NOMO-1 treated with dmso at 0.1 percent for 144 hours (cell line): ENCODE results near the gene RHBDL1.
A peak's percentile ranks its signal among the peaks of the same experiment; 100 is the strongest.

Experiments
- DNase-seq: peaks from one replicate; lab custom pipeline; 2025; ENCODE audit not compliant: unreplicated experiment; lab: John Stamatoyannopoulos, UW

Gene RHBDL1

DNA sequence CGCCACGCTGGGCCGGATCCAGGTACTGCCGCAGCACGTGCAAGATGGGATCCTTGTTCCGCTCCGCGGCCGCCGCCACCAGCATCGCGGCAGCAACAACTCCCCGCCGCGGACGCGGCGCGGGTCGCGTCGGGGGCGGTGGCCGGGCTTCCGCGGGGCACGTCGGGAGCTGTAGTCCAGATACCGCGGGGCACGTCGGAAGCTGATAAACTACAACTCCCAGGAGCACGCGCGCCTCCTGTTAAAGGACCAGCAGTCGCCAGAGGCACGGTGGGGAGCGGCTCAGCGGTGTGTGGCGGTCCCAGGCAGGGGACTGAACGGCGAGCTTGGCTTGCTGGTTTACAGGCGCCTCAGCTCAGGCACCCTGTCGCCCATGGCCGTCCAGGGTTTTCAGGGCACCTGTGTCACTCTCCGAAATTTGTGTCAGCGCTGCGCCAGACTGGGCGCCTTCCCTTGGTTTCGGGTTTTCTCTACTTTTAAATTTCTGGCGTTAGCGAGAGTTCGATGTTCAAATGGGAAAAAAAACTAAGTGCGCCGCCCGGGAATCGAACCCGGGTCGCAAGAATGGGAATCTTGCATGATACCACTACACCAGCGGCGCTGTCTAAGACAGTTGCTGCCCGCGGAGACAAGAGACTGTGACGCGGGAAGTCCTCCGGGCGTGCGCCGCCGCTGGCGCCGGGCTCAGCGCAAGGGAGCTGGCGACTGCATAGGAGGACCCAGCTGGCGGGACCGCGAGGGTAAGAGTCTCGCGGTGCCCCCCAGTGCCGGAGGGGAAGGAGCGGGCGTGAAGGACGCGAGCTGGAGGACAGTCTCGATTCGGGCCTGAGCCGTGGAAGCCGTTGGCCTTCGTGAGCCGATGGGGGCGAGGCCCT lies 39.0 kb upstream of the RHBDL1 start, which contains the start of gene METTL26:
TSS of gene METTL26 (minus strand) at position 100 of the 875 bp plus-strand sequence. CDS start at position 85, 15 bp downstream.
- peak; percentile 90 for DNase-seq

DNA sequence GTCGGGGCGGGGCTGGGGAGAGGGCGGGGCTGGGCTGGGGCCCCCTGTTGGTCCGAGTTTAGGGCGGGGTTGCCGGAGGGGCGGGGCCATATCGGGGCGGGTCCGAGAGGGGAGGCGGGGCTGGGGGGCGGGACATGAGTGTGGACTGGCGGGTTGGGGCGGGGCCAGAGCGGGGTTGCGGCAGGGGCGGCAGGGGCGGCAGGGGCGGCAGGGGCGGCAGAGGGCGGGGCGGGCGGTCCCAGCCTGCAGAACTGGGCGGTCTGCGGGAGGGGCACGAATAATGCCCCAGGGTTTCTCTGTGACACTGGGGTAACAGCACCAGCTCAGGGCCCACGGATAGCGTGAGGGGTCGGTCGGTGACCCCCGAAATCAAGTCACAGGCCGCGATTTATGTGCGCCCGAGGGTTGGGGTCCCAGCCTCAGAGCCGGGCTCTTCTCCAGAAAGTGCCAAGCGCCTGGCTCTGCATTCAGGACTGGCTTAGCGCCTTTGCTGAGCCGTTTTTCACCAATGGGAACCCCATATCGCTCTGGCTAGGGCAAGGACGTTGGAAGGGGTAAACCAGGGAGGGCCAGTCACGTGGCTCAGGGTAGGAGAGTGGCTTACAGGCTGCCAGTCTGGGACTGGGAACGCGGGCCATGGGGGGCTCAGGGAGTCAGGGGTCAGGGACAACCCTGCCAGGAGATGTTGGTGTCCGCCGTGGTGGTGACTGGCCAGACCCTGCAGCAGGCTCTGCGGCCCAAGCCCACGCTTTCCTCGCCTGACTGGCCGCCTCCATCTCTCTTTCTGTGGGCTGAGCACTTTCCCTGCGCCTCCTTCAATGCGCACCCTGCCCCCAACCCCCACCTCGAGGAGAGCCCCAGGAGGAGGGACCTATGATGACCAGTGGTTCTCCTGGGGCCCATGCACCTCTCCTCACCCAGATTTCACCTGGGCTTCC lies 38.1 kb upstream of the RHBDL1 start:
- DNase-seq = no peak

DNA sequence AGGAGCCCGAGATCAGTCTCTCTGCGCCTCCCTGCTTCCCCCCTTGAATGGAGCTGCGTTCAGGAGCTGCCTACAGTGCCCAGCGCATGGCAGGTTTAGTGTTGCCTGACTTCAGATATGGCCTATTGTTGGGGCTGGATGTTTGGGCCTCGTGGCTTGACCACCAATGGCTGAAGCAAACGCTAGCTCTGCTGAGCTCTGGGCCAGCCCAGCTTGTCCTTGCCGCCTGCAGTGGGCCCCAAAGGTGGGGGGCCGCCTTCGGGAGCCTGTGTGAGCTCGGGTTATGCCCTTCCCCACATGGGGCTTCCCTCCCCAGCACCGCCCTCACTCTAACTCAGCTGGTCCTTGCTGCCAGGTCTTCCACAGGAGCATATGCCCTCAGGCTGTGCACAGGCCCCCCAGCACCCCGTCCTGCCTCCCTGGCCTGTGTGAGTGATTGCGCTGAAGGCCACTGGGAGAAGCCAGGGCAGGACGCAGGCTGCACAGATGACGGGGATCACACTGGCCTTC lies 37.4 kb upstream of the RHBDL1 start:
- no peak for DNase-seq

GRCh38 chr16:638836-639235 lies 36.6 kb upstream of the RHBDL1 start:
- no peak for DNase-seq

DNA sequence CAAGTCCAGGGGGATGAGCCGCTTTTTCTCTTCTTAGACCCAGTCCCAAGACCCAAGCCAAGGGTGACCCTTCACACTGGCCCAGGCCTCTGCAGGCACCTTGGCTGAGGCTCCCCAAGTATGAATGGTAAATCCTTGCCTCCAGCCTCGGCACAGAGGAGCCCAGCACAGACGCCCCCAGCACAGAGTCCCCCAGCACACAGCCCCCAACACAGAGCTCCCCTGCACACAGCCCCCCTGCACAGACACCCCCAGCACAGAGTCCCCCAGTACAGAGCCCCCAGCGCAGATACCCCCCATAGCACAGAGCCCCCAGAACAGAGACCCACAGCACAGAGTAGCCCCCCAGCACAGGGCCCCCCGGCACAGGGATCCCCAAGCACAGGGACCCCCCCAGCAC lies 34.9 kb upstream of the RHBDL1 start:
- no peak for DNase-seq

DNA sequence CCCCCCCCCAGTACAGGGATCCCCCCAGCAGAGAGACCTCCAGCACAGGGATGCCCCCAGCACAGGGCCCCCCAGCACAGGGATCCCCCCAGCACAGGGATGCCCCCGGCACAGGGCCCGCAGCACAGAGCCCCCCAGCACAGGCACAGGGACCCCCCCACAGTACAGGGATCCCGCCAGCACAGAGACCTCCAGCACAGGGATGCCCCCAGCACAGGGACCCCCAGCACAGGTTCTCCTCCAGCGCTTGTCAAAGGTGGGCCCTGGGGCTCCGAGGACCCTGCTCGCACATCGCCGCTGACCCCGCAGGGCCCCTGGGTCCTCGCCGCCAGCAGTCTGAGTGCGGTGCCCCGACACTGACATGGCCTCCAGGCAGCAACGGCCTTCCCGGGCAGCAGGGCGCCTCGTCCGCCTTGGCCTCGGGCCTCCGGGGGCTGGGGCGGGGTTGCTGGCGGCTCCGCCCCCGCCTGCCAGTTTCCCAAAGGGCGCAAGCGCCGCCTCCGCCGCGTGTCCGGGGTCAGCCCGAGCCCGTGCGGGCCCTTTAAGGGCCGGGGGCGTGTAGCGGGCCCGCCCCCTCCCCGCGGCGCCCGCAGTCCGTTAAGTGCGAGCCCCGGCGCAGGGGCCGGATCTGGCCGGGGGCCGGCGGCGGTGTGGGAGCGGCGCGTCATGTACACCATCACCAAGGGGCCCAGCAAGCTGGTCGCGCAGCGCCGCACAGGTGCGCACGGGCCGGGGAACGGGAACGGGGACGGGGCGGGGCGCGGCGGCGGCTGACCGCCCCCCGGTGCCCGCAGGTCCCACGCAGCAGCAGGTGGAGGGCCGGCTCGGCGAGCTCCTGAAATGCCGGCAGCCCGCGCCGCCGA lies 33.9 kb upstream of the RHBDL1 start, which contains the start of gene MCRIP2:
TSS of gene MCRIP2 (plus strand) at position 503 of the 863 bp plus-strand sequence. CDS start at position 667, 164 bp downstream.
- DNase-seq = peak; percentile 67

DNA sequence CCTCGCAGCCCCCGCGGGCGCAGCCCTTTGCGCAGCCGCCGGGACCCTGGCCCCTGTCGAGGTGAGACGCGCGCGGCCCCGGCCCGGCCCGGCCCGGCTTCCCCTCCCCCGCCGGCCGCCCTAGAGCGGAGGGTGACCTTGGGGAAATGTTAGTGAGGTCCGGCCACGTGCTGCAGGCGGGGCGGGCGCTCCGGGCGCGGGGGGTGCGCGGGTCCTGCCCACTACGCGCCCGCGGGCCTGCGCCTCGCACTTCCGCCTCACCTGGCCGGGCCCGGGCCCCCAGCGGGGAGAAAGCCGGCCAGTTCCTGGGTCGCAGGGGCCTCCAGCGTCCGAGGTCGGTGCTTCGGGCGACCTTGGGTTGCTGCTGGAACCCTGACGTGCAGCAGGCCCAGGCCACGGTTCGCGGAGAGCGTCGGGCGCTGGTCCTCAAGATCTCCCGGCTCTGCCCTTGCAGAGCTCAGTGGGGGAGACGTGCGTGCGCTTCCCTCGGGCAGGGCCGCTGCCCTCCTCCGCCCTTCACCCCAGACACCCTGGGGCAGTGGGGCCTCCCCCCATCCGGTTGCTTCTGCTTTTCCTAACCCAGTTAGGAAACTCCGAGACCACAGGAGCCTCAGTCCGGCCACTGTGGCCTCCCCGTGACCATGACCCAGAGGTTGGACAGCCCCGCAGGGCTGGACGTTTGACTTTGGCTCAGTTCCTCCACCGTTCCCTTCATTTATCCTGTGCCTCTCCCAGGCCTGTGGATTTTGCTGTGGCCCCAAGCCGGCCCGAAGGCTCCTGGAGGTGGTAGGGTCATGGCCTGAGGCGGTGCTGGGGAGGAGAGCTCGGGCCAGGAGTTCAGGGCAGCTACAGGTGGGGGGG lies 33.1 kb upstream of the RHBDL1 start:
- peak; percentile 18 for DNase-seq

DNA sequence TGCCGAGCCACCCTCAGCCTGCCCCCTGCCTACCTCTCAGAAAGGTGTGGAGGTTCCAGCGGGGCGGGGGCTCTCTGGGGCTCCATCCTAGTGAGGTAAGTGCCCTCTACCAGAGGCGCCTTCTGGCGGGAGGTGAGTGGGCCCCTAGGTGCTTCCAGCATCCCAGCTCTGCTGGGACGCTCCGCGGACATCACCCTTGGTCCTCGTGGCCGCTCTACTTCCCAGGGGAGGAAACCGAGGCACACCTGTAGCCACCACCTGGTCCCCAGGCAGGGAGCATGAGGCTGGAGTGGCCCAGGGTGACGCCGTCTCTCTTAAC lies 32.5 kb upstream of the RHBDL1 start:
- DNase-seq = no peak

DNA sequence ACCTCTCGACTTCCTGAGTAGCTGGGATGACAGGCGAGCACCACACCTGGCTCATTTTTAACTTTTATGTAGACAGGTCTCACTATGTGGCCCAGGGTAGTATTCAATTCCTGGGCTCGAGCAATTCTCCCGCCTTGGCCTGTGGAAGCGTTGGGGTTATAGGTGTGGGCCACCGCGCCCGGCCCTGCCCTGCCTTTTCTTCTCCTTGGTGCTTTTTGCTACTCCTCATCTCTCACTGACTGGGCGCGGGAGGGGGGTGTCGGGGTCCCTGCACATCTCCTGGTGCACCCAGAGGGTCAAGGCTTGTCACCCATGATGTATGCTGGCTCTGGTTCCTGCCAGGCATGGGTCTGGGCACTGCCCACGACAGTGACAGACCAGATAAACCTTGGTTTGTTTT lies 30.9 kb upstream of the RHBDL1 start:
- no peak for DNase-seq

- DNase-seq = no peak
These were observed 29.4 kb upstream of the RHBDL1 start for GRCh38 chr16:645852-646678.

- DNase-seq = no peak
These were observed 28.7 kb upstream of the RHBDL1 start for GRCh38 chr16:646679-647172.

- no peak for DNase-seq
These were observed 28.1 kb upstream of the RHBDL1 start for GRCh38 chr16:647173-647902.

DNA sequence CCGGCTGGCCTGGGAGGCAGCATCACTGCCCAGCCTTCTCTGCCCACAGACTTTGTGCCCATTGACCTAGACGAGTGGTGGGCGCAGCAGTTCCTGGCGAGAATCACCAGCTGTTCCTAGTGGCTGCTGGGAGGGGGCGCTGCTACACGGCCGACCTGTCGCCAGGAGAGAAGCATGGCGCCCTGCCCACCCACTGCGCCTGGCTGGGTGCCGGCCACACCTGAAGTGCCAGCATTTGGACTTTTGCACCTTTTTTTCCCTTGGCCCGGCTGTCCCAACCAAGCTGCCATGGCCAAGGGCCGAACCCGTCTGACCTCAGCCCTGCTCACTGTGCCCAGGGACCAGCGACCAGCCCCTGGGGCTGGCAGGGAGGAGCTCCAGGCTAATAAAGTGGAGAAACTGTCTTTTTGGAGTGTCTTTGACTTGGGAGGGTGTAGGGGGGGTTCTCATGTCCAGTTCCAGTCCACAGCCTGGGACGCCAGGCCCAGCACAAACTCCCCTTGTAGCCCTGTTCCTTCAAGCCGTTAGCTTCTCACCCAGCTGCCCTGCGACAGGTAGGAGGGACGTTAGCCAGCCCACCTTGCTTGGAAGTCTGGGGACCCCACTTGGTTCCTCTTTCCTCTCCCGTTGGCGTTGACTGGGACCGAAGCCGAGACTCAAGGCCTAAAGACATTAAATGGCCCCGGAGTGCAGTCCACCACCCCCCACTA lies 27.2 kb upstream of the RHBDL1 start:
- DNase-seq = peak; percentile 8

DNA sequence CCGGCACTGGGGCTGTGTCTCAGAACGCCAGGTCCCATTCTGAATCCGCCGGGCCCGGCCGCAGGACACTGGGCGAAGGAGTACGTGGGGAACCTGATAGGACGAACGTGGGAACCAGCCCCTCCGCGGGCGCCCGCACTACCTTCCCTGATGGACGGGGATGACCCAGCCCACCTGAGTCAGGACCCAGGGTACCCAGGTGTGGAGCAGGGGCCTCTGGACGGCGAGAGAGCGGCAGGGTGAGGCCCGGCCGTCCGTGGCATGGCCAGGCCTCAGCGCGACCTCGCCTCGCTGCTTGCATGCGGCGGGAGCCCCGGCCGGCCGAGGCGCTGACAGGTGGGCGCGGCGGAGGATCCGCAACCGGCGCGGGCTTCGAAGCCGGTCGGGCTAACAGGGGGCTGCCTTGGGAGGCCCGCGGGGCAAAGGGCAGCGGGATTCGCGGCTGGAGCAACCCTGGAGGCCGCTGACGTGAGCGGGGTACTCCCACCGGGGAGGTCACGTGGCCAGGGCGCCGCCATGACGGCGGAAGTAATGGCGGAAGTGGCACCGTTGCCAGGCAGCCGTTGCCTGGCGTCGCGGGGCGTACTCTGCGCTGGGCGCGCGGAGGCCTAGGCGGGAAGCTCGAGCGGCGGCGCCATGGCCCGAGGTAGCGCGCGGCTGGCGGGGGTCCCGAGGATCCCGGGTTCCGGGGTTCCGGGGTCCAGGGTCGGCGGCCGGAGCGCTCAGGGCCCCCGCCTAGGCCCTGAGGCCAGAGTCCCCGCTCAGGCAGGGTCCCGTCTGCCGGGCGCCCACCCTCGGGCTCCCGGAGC lies 26.5 kb upstream of the RHBDL1 start, which contains the start of gene WDR90:
TSS of gene WDR90 (plus strand) at position 585 of the 809 bp plus-strand sequence. CDS start at position 637, 52 bp downstream.
- peak; percentile 90 for DNase-seq

DNA sequence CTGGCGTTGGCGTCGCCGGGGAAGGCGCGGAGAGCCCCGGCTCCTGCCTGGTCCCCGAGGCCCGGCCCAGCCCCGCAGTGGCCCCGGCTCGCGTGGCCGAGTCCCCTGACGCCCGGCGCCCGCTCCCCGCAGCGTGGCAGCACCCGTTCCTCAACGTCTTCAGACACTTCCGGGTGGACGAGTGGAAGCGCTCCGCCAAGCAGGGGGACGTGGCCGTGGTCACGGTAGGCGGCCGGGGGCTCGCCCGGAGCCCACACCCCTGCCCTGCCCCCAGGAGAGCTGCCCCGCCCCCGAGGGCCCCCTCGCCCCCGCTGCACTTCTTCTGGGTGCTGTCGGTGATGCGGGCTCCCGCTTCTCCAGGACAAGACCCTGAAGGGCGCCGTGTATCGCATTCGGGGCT lies 25.8 kb upstream of the RHBDL1 start:
- DNase-seq = no peak

DNA sequence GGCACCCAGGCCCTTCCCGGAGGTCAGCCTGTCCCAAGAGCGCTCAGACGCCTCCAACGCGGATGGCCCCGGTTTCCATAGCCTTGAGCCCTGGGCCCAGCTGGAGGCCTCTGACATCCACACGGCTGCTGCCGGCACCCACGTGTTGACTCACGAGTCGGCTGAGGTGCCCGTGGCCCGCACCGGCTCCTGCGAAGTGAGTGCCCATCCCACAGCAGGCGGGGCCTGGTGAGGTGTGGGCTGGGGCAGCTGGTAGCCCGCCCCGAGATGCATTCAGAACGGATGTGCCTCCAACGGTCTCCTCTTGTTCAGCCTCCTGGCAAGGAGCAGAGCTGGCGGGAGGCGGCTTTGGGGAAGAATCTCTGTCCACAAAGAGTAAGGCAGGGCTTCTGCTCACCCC lies 23.6 kb upstream of the RHBDL1 start:
- DNase-seq = no peak
